IMR-90 (cell line): ENCODE measurements around the gene TMOD2. TPM values are rescaled to one million over a fixed set of nuclear protein-coding genes. Genes with fewer than 3 reads are reported as not detected.

Experiments used
- ATAC-seq: fragments of 200-7000 bp; cut with Tn5 transposase; 2 replicates; pipeline ENCODE4 v1.9.1; 2020; ENCODE audit warnings: low read depth, mild to moderate bottlenecking, moderate library complexity
- BruUV-seq: library from RNA; stranded (reverse); fragments of 400-500 nt; replicated peaks from 2 replicates; lab custom pipeline; 2021; lab: Mats Ljungman, UMichigan
- CTCF ChIA-PET: fragments of 300-600 bp; formaldehyde crosslinking; extraction: SDS; loops from one replicate; lab custom pipeline; 2021; ENCODE audit warnings: antibody characterized with exemption; lab: Yijun Ruan, JAX
- POLR2A ChIA-PET: fragments of 300-600 bp; sonication (Branson Sonifier 250); formaldehyde crosslinking; loops from one replicate; lab custom pipeline; 2022; ENCODE audit warnings: antibody characterized with exemption; ENCODE audit not compliant: unreplicated experiment; lab: Charles Lee
- DNase-seq: peaks from one replicate; pipeline ENCODE4 v3.0.0; 2013
- H2AFZ ChIP-seq: replicated peaks from 2 replicates; pipeline ENCODE3; 2013; ENCODE audit warnings: low read length, mild to moderate bottlenecking; ENCODE audit not compliant: poor library complexity
- H2AK5ac ChIP-seq: 2 replicates; pipeline ENCODE4 v1.6.1; 2013; ENCODE audit warnings: low read depth, low read length, inconsistent platforms
- H2AK9ac ChIP-seq: replicated peaks from 2 replicates; pipeline ENCODE3; 2013; ENCODE audit warnings: mild to moderate bottlenecking, low read depth, low read length, moderate library complexity; ENCODE audit not compliant: poor library complexity
- H2BK120ac ChIP-seq: 2 replicates; pipeline ENCODE4 v1.6.1; 2013; ENCODE audit warnings: low read depth, low read length, inconsistent platforms
- H2BK15ac ChIP-seq: 3 replicates; pipeline ENCODE4 v1.6.1; 2013; ENCODE audit warnings: low read depth, low read length, inconsistent platforms
- H2BK20ac ChIP-seq: 2 replicates; pipeline ENCODE4 v1.6.1; 2013; ENCODE audit warnings: low read depth, mild to moderate bottlenecking, inconsistent platforms, low read length, moderate library complexity
- H2BK5ac ChIP-seq: 2 replicates; pipeline ENCODE4 v1.6.1; 2013; ENCODE audit warnings: mild to moderate bottlenecking, low read depth, low read length, inconsistent platforms; ENCODE audit not compliant: poor library complexity, severe bottlenecking
- H3K14ac ChIP-seq: replicated peaks from 2 replicates; pipeline ENCODE4 v1.6.1; 2013; ENCODE audit warnings: low read depth, low read length, inconsistent platforms
- H3K18ac ChIP-seq: 2 replicates; pipeline ENCODE4 v1.6.1; 2013; ENCODE audit warnings: low read depth, low read length, control low read depth
- H3K23ac ChIP-seq: 2 replicates; pipeline ENCODE4 v1.6.1; 2013; ENCODE audit warnings: low read depth, low read length, inconsistent platforms
- H3K27ac ChIP-seq: 2 replicates; pipeline ENCODE4 v1.5.1; 2013; ENCODE audit warnings: mild to moderate bottlenecking, control low read depth, low read length; ENCODE audit not compliant: insufficient read depth
- H3K27me3 ChIP-seq: 2 replicates; pipeline ENCODE4 v1.6.1; 2013; ENCODE audit warnings: low read length; ENCODE audit not compliant: control insufficient read depth, insufficient read depth
- H3K36me3 ChIP-seq: 2 replicates; pipeline ENCODE4 v1.6.1; 2013; ENCODE audit warnings: low read length, mixed read lengths; ENCODE audit not compliant: control insufficient read depth, insufficient read depth
- H3K4ac ChIP-seq: 2 replicates; pipeline ENCODE4 v1.6.1; 2013; ENCODE audit warnings: low read depth, low read length, inconsistent platforms
- H3K4me1 ChIP-seq: 2 replicates; pipeline ENCODE4 v1.6.1; 2013; ENCODE audit warnings: low read length, mixed read lengths; ENCODE audit not compliant: control insufficient read depth, insufficient read depth
- H3K4me2 ChIP-seq: 2 replicates; pipeline ENCODE4 v1.6.1; 2013; ENCODE audit warnings: low read depth, mild to moderate bottlenecking, control low read depth, low read length, moderate library complexity
- H3K4me3 ChIP-seq: 2 replicates; pipeline ENCODE4 v1.5.1; 2013; ENCODE audit warnings: low read depth, mild to moderate bottlenecking, control low read depth, low read length, moderate library complexity; ENCODE audit not compliant: insufficient read depth
- H3K56ac ChIP-seq: 2 replicates; pipeline ENCODE4 v1.6.1; 2013; ENCODE audit warnings: low read length, inconsistent platforms; ENCODE audit not compliant: insufficient read depth; ENCODE audit errors: extremely low read depth
- H3K79me1 ChIP-seq, 2 experiments: 2 replicates each; pipeline ENCODE4 v1.6.1; 2013; ENCODE audit warnings: low read length in 2 of 2, inconsistent platforms in 1 of 2, low read depth in 1 of 2
- H3K9ac ChIP-seq: 2 replicates; pipeline ENCODE4 v1.6.1; 2013; ENCODE audit warnings: low read depth, low read length, control low read depth
- H3K9me1 ChIP-seq: 2 replicates; pipeline ENCODE4 v1.6.1; 2013; ENCODE audit warnings: low read length, inconsistent platforms; ENCODE audit not compliant: insufficient read depth
- H3K9me3 ChIP-seq: 2 replicates; pipeline ENCODE4 v1.6.1; 2013; ENCODE audit warnings: low read length; ENCODE audit not compliant: control insufficient read depth, insufficient read depth
- H4K20me1 ChIP-seq: 2 replicates; pipeline ENCODE4 v1.6.1; 2013; ENCODE audit warnings: low read length, inconsistent platforms; ENCODE audit not compliant: insufficient read depth
- H4K5ac ChIP-seq: 2 replicates; pipeline ENCODE4 v1.6.1; 2013; ENCODE audit warnings: mild to moderate bottlenecking, low read depth, low read length, control low read depth
- H4K8ac ChIP-seq, 2 experiments: 2 replicates each; pipeline ENCODE4 v1.6.1; 2013; ENCODE audit warnings: low read depth in 2 of 2, low read length in 2 of 2, control low read depth in 1 of 2, inconsistent platforms in 1 of 2
- H4K91ac ChIP-seq: 2 replicates; pipeline ENCODE4 v1.6.1; 2013; ENCODE audit warnings: low read depth, low read length, inconsistent platforms; ENCODE audit not compliant: insufficient read depth
- BHLHE40 ChIP-seq: fragments of 150-350 bp; IDR thresholded peaks from 2 replicates; pipeline ENCODE4 v1.6.1; 2016; ENCODE audit warnings: mild to moderate bottlenecking, low read depth, low read length
- CEBPB ChIP-seq: IDR thresholded peaks from 2 replicates; pipeline ENCODE4 v1.6.1; 2012; ENCODE audit warnings: low read depth, low read length, improper control_type of control experiment
- CHD1 ChIP-seq: IDR thresholded peaks from 2 replicates; pipeline ENCODE4 v1.6.1; 2012; ENCODE audit warnings: low read depth, low read length, improper control_type of control experiment
- CTCF ChIP-seq: conservative IDR thresholded peaks from 2 replicates; pipeline ENCODE4 v1.5.1; 2012; ENCODE audit warnings: mild to moderate bottlenecking, low read depth, low read length, improper control_type of control experiment
- MAZ ChIP-seq: IDR thresholded peaks from 2 replicates; pipeline ENCODE4 v1.6.1; 2012; ENCODE audit warnings: low read depth, mild to moderate bottlenecking, low read length, improper control_type of control experiment, moderate library complexity, borderline replicate concordance
- MXI1 ChIP-seq: IDR thresholded peaks from 2 replicates; pipeline ENCODE4 v1.6.1; 2012; ENCODE audit warnings: low read depth, mild to moderate bottlenecking, low read length, moderate library complexity, borderline replicate concordance
- RAD21 ChIP-seq: IDR thresholded peaks from 2 replicates; pipeline ENCODE4 v1.6.1; 2012; ENCODE audit warnings: low read length, improper control_type of control experiment
- RCOR1 ChIP-seq: IDR thresholded peaks from 2 replicates; pipeline ENCODE4 v1.6.1; 2012; ENCODE audit warnings: mild to moderate bottlenecking, low read length, improper control_type of control experiment; ENCODE audit not compliant: insufficient replicate concordance
- WGBS, 2 experiments: methylation state at CpG; one replicate each; pipeline versions ENCODE4 v1.1.5 to v1.1.7; 2013; ENCODE audit warnings: missing lambda C conversion rate in 2 of 2; ENCODE audit not compliant: insufficient read length in 1 of 2; ENCODE audit errors: extremely low coverage in 2 of 2; 5-methylcytosine and 5-hydroxymethylcytosine counted together
- dilution Hi-C: fragments of 300-500 bp; cut with HindIII; formaldehyde crosslinking; loops from one replicate; pipeline ENCODE4 v1.14.3; 2018; ENCODE audit warnings: low sequenced_read_pairs; ENCODE audit not compliant: unreplicated experiment
- in situ Hi-C: fragments of 300-500 bp; cut with MboI; formaldehyde crosslinking; loops from 3 replicates; pipeline ENCODE4 v1.14.3; 2019; ENCODE audit warnings: low sequenced_read_pairs, inconsistent platforms, mixed read lengths
- intact Hi-C: fragments of 100-400 bp; cut with micrococcal nuclease; formaldehyde crosslinking; loops from 2 replicates; pipeline ENCODE4 v1.10.0; 2022
- polyA plus RNA-seq, 3 experiments: library from polyadenylated mRNA; depleted of rRNA; stranded (reverse); fragments of >200 nt; gene quantifications; 2 replicates each; pipeline ENCODE4 v1.2.3, GENCODE V29; 2012; ENCODE audit warnings: low replicate concordance in 1 of 3
- total RNA-seq: library from RNA; depleted of rRNA; stranded (reverse); fragments of >200 nt; gene quantifications from 2 replicates; pipeline ENCODE4 v1.2.3, GENCODE V29; 2012

Gene TMOD2
- total and polyA plus RNA-seq, 2 of the 4 experiments (the other 2 are of a cell fraction): 2.8 to 5.4 TPM

GRCh38 chr15:51759557-51760070, 8.2 kb downstream of the TMOD2 start:
- dilution Hi-C loops (no loop called here), intact Hi-C loops (loop anchor here (2.0 to 5.0 kb wide), 2 partner anchors 23 to 72 kb away; partner anchors contain the start of gene LYSMD2), in situ Hi-C loops (no loop called here)
- Histone ChIP-seq H3K14ac (no peak overlapping the region), H2AK5ac (no peak overlapping the region), H3K23ac (no peak overlapping the region), H3K56ac (no peak overlapping the region), H3K27me3 (no peaks in the 10 kb centered on the region), H2BK5ac (peak overlapping the region; percentile 33), H3K27ac (peak overlapping the region; percentile 34; the same call in 1 of the 2 replicates), H2AFZ (peak overlapping the region; percentile 46), H3K4me1 (peaks cover 9% of the 10 kb centered on the region), H3K36me3 (no peaks in the 10 kb centered on the region), H3K4me3 (no peak overlapping the region), H2BK120ac (no peak overlapping the region), H4K8ac (no peak overlapping the region), H2BK20ac (0 out of 2 replicates have a peak overlapping the region, but pooled peaks have one; percentile 3), H2AK9ac (no peak overlapping the region), H4K20me1 (peaks cover 13% of the 10 kb centered on the region; the same call in 1 of the 2 replicates), H4K91ac (no peak overlapping the region), H3K9ac (no peak overlapping the region), H3K9me1 (peaks cover 7% of the 10 kb centered on the region), H3K18ac (no peak overlapping the region), H3K4ac (peak overlapping the region; percentile 13; the same call in 1 of the 2 replicates), H3K79me1 (peaks cover 6 to 23% of the 10 kb centered on the region in 2 experiments; a peak in 3 of 4 replicates), H2BK15ac (no peak overlapping the region), H3K4me2 (peak overlapping the region; percentile 3; the same call in 1 of the 2 replicates), H3K9me3 (no peaks in the 10 kb centered on the region), H4K5ac (no peak overlapping the region)
- no TSS peak for BruUV-seq
- no CpG with 5 or more reads among the region's 3 CpGs for WGBS, 2 experiments
- TF ChIP-seq CTCF: 0 out of 2 replicates have a peak, but pooled peaks have one; percentile 7
- peak; percentile 99 for TF ChIP-seq CEBPB
- peak; percentile 52 for TF ChIP-seq RCOR1
- TF ChIP-seq CHD1: no peak
- no peak for TF ChIP-seq BHLHE40
- no peak for TF ChIP-seq RAD21
- TF ChIP-seq MXI1: no peak
- TF ChIP-seq MAZ: no peak
- POLR2A ChIA-PET: interaction anchor here (0.6 kb wide), 1 partner anchor 663 kb away, joined by 4 read pairs; no protein-coding TSS in a partner anchor
- CTCF ChIA-PET: interaction anchor here (0.6 to 0.8 kb wide), 2 partner anchors 78 to 109 kb away, joined by 3 read pairs; partner anchors contain the start of gene SCG3
- ATAC-seq (peak; percentile 93), DNase-seq (peak; percentile 97)
